WTC11 (cell line): ENCODE measurements around the gene LHPP. TPM values are rescaled to one million over a fixed set of nuclear protein-coding genes. Genes with fewer than 3 reads are reported as not detected.

Experiments
- ATAC-seq: fragments of 200-7000 bp; cut with Tn5 transposase; 2 replicates; pipeline ENCODE4 v1.10.0; 2021; ENCODE audit warnings: mild to moderate bottlenecking, moderate library complexity
- CTCF ChIA-PET: fragments of 300-600 bp; sonication (Branson Sonifier 250); formaldehyde crosslinking; loops from one replicate; lab custom pipeline; 2021; ENCODE audit warnings: antibody characterized with exemption; lab: Charles Lee
- POLR2A ChIA-PET: fragments of 350-600 bp; sonication (Branson Sonifier 250); formaldehyde crosslinking; loops from one replicate; lab custom pipeline; 2021; ENCODE audit warnings: antibody characterized with exemption; lab: Charles Lee
- DNase-seq: peaks from one replicate; pipeline ENCODE4 v3.0.0; 2021; ENCODE audit warnings: low spot score
- H3K27ac Mint-ChIP-seq: 2 replicates; pipeline ENCODE4 v1.8.0; 2021; ENCODE audit warnings: mixed read lengths
- H3K27me3 Mint-ChIP-seq: 2 replicates; pipeline ENCODE4 v1.8.0; 2021; ENCODE audit warnings: low read depth, mild to moderate bottlenecking, moderate library complexity, mixed read lengths
- H3K36me3 Mint-ChIP-seq: 2 replicates; pipeline ENCODE4 v1.8.0; 2021; ENCODE audit warnings: mixed read lengths
- H3K4me1 Mint-ChIP-seq: 2 replicates; pipeline ENCODE4 v1.8.0; 2022; ENCODE audit warnings: mixed read lengths
- H3K4me3 Mint-ChIP-seq: 2 replicates; pipeline ENCODE4 v1.8.0; 2021; ENCODE audit warnings: mild to moderate bottlenecking, moderate library complexity, mixed read lengths
- H3K9me3 Mint-ChIP-seq: 2 replicates; pipeline ENCODE4 v1.8.0; 2021; ENCODE audit warnings: mixed read lengths
- AFF4 ChIP-seq: sonication (generic); formaldehyde crosslinking; IDR thresholded peaks from 2 replicates; pipeline ENCODE4 v1.8.1; 2023; ENCODE audit warnings: mild to moderate bottlenecking, missing genetic modification reagents, borderline replicate concordance
- ARID4B ChIP-seq: sonication (generic); formaldehyde crosslinking; IDR thresholded peaks from 2 replicates; pipeline ENCODE4 v1.8.0; 2023; ENCODE audit warnings: missing genetic modification reagents, mild to moderate bottlenecking, borderline replicate concordance
- ATF1 ChIP-seq: sonication (generic); formaldehyde crosslinking; IDR thresholded peaks from 2 replicates; pipeline ENCODE4 v1.8.1; 2023; ENCODE audit warnings: mild to moderate bottlenecking, moderate library complexity, missing genetic modification reagents
- CBFB ChIP-seq: sonication (generic); formaldehyde crosslinking; IDR thresholded peaks from 2 replicates; pipeline ENCODE4 v1.8.1; 2022; ENCODE audit warnings: mild to moderate bottlenecking, low read depth, missing genetic modification reagents
- CREM ChIP-seq: sonication (generic); formaldehyde crosslinking; IDR thresholded peaks from 2 replicates; pipeline ENCODE4 v1.8.1; 2022; ENCODE audit warnings: mild to moderate bottlenecking, missing genetic modification reagents, moderate library complexity
- E2F5 ChIP-seq: sonication (generic); formaldehyde crosslinking; IDR thresholded peaks from 2 replicates; pipeline ENCODE4 v1.8.1; 2022; ENCODE audit warnings: mild to moderate bottlenecking, moderate library complexity, missing genetic modification reagents
- ETV6 ChIP-seq: sonication (generic); formaldehyde crosslinking; IDR thresholded peaks from 2 replicates; pipeline ENCODE4 v1.8.1; 2022; ENCODE audit warnings: mild to moderate bottlenecking, missing genetic modification reagents
- HMGA2 ChIP-seq: fragments of 250-450 bp; sonication (Bioruptor Pico); IDR thresholded peaks from 2 replicates; pipeline ENCODE4 v1.4.0; 2021; ENCODE audit warnings: mild to moderate bottlenecking, moderate library complexity
- IRF2 ChIP-seq: sonication (generic); formaldehyde crosslinking; IDR thresholded peaks from 2 replicates; pipeline ENCODE4 v1.8.0; 2022; ENCODE audit warnings: low read depth, missing genetic modification reagents, borderline replicate concordance
- JUN ChIP-seq: sonication (generic); formaldehyde crosslinking; IDR thresholded peaks from 2 replicates; pipeline ENCODE4 v1.8.0; 2023; ENCODE audit warnings: mild to moderate bottlenecking, missing genetic modification reagents
- PREB ChIP-seq: sonication (generic); formaldehyde crosslinking; IDR thresholded peaks from 2 replicates; pipeline ENCODE4 v1.8.1; 2022; ENCODE audit warnings: mild to moderate bottlenecking, missing genetic modification reagents, moderate library complexity, borderline replicate concordance
- SP1 ChIP-seq: sonication (generic); formaldehyde crosslinking; conservative IDR thresholded peaks from 2 replicates; pipeline ENCODE4 v1.8.1; 2022; ENCODE audit warnings: missing genetic modification reagents
- ZNF232 ChIP-seq: sonication (generic); formaldehyde crosslinking; IDR thresholded peaks from 2 replicates; pipeline ENCODE4 v1.8.0; 2022; ENCODE audit warnings: mild to moderate bottlenecking, missing genetic modification reagents
- ZNF263 ChIP-seq: sonication (generic); formaldehyde crosslinking; IDR thresholded peaks from 2 replicates; pipeline ENCODE4 v1.8.1; 2022; ENCODE audit warnings: low read depth, mild to moderate bottlenecking, moderate library complexity, missing genetic modification reagents
- ZNF396 ChIP-seq: fragments of 250-450 bp; sonication (Bioruptor Pico); IDR thresholded peaks from 2 replicates; pipeline ENCODE4 v1.8.0; 2021; ENCODE audit warnings: mild to moderate bottlenecking, moderate library complexity, borderline replicate concordance
- ZNF532 ChIP-seq: fragments of 250-450 bp; sonication (Bioruptor Pico); IDR thresholded peaks from 2 replicates; pipeline ENCODE4 v1.9.0; 2021; ENCODE audit warnings: mild to moderate bottlenecking, borderline replicate concordance
- ZSCAN18 ChIP-seq: fragments of 250-450 bp; sonication (Bioruptor Pico); IDR thresholded peaks from 2 replicates; pipeline ENCODE4 v2.1.2; 2022; ENCODE audit warnings: mild to moderate bottlenecking, moderate library complexity
- total RNA-seq: library from RNA; stranded (reverse); gene quantifications from 3 replicates; pipeline ENCODE4 v1.2.3, GENCODE V29; 2021

Gene LHPP
- total RNA-seq, 1 experiment from 2014 or later, result 33.2 TPM

- Mint-ChIP-seq H3K4me1 (peaks cover 30% of the 10 kb centered on the region), H3K36me3 (peaks cover 23% of the 10 kb centered on the region), H3K27ac (no peak overlapping the region), H3K4me3 (no peak overlapping the region), H3K27me3 (no peaks in the 10 kb centered on the region), H3K9me3 (no peaks in the 10 kb centered on the region)
- ChIA-PET POLR2A (interaction anchor here (0.6 kb wide), 1 partner anchor 11 kb away, joined by 4 read pairs; no protein-coding TSS in a partner anchor), CTCF (interaction anchor here (1.2 to 2.2 kb wide), 3 partner anchors 11 to 27 kb away, joined by 3 to 10 read pairs (median 7); no protein-coding TSS in a partner anchor)
- TF ChIP-seq SP1 (CRISPR knock-in tag) (no peak), PREB (CRISPR knock-in tag) (no peak), E2F5 (CRISPR knock-in tag) (no peak), ZNF263 (CRISPR knock-in tag) (no peak), HMGA2 (CRISPR knock-in tag) (no peak), ZNF396 (CRISPR knock-in tag) (no peak), CBFB (no peak), ZSCAN18 (CRISPR knock-in tag) (no peak), ATF1 (CRISPR knock-in tag) (no peak), JUN (CRISPR knock-in tag) (no peak), ARID4B (CRISPR knock-in tag) (no peak), ZNF232 (CRISPR knock-in tag) (no peak), AFF4 (CRISPR knock-in tag) (no peak), ZNF532 (CRISPR knock-in tag) (no peak), IRF2 (CRISPR knock-in tag) (no peak), ETV6 (no peak), CREM (CRISPR knock-in tag) (no peak)
- DNase-seq, result no peak
- no peak for ATAC-seq
Measured at GRCh38 chr10:124414076-124414475, 47.5 kb upstream of the LHPP start.
